Neural cell (in vitro differentiated cells): Measurements from ENCODE around the gene MIS18BP1. TPM values are rescaled to one million over a fixed set of nuclear protein-coding genes. Genes with fewer than 3 reads are reported as not detected.
"Not testable (repeated sequence)": the region's sequence is repeated elsewhere in the genome, so short reads cannot be mapped to it uniquely, and the experiment has no call there.

Experiments used
- H2AFZ ChIP-seq: fragments of 200-600, 300-800 bp; sonication (generic), shearing (Covaris generic); 2 replicates; pipeline ENCODE4 v1.6.0; 2014; ENCODE audit warnings: low read depth, mild to moderate bottlenecking, antibody characterized with exemption, low read length, moderate library complexity
- H3F3A ChIP-seq: fragments of 200-600 bp; shearing (Covaris generic); 2 replicates; pipeline ENCODE4 v1.6.1; 2016; ENCODE audit warnings: mild to moderate bottlenecking, moderate library complexity, mixed read lengths, antibody characterized with exemption, low read length; ENCODE audit not compliant: insufficient read depth, poor library complexity, severe bottlenecking
- H3K27ac ChIP-seq: fragments of 200-600, 300-800 bp; sonication (generic), shearing (Covaris generic); 2 replicates; pipeline ENCODE4 v1.5.1; 2014; ENCODE audit warnings: mild to moderate bottlenecking, low read length, moderate library complexity
- H3K27me3 ChIP-seq: fragments of 300-800, 200-600 bp; sonication (generic), shearing (Covaris generic); 2 replicates; pipeline ENCODE4 v1.6.0; 2014; ENCODE audit warnings: mild to moderate bottlenecking, low read depth, low read length, moderate library complexity; ENCODE audit not compliant: insufficient read depth
- H3K36me3 ChIP-seq: fragments of 300-800, 200-600 bp; sonication (generic), shearing (Covaris generic); 2 replicates; pipeline ENCODE4 v1.5.1; 2014; ENCODE audit warnings: mild to moderate bottlenecking, antibody characterized with exemption, low read length, moderate library complexity; ENCODE audit not compliant: insufficient read depth
- H3K4me2 ChIP-seq: fragments of 300-800, 200-600 bp; sonication (generic), shearing (Covaris generic); 2 replicates; pipeline ENCODE4 v1.6.0; 2014; ENCODE audit warnings: mild to moderate bottlenecking, low read length
- H3K4me3 ChIP-seq: fragments of 300-800, 200-600 bp; sonication (generic), shearing (Covaris generic); 2 replicates; pipeline ENCODE4 v1.5.1; 2014; ENCODE audit warnings: mild to moderate bottlenecking, low read length, moderate library complexity
- H3K79me2 ChIP-seq: fragments of 200-600 bp; shearing (Covaris generic); replicated peaks from 2 replicates; pipeline ENCODE4 v1.6.0; 2014; ENCODE audit warnings: mild to moderate bottlenecking, low read length, moderate library complexity; ENCODE audit not compliant: insufficient read depth
- H3K9ac ChIP-seq: fragments of 300-800, 200-600 bp; sonication (generic), shearing (Covaris generic); 2 replicates; pipeline ENCODE4 v1.6.1; 2016; ENCODE audit warnings: mild to moderate bottlenecking, low read length, mixed read lengths
- H3K9me2 ChIP-seq: fragments of 200-600 bp; shearing (Covaris generic); 2 replicates; pipeline ENCODE4 v1.6.1; 2016; ENCODE audit warnings: mild to moderate bottlenecking, low read length, mixed read lengths; ENCODE audit not compliant: insufficient read depth
- H3K9me3 ChIP-seq: fragments of 200-600, 300-800 bp; sonication (generic), shearing (Covaris generic); 2 replicates; pipeline ENCODE4 v1.6.1; 2016; ENCODE audit warnings: mild to moderate bottlenecking, mixed run types, low read length, moderate library complexity, mixed read lengths
- H4K20me1 ChIP-seq: fragments of 200-600 bp; shearing (Covaris generic); 2 replicates; pipeline ENCODE4 v1.6.1; 2016; ENCODE audit warnings: mild to moderate bottlenecking, mixed run types; ENCODE audit not compliant: insufficient read depth
- EP300 ChIP-seq: fragments of 450-650 bp; conservative IDR thresholded peaks from 2 replicates; pipeline ENCODE4 v1.6.1; 2014; ENCODE audit warnings: antibody characterized with exemption, mild to moderate bottlenecking, moderate library complexity; ENCODE audit not compliant: poor library complexity, severe bottlenecking
- EZH2 ChIP-seq: fragments of 200-600, 300-800 bp; shearing (Covaris generic), sonication (generic); IDR thresholded peaks from 2 replicates; pipeline ENCODE4 v1.6.1; 2014; ENCODE audit warnings: antibody characterized with exemption, low read length, borderline replicate concordance, mild to moderate bottlenecking; ENCODE audit not compliant: insufficient read depth, poor library complexity, severe bottlenecking
- MXI1 ChIP-seq: fragments of 450-650 bp; conservative IDR thresholded peaks from 2 replicates; pipeline ENCODE4 v1.6.1; 2014; ENCODE audit warnings: antibody characterized with exemption, mild to moderate bottlenecking; ENCODE audit not compliant: poor library complexity, severe bottlenecking
- POLR2AphosphoS5 ChIP-seq: IDR thresholded peaks from 2 replicates; pipeline ENCODE4 v1.6.1; 2012
- RAD21 ChIP-seq: fragments of 450-650 bp; conservative IDR thresholded peaks from 2 replicates; pipeline ENCODE4 v1.6.1; 2014; ENCODE audit warnings: antibody characterized with exemption, mild to moderate bottlenecking, moderate library complexity
- SMC3 ChIP-seq: fragments of 450-650 bp; conservative IDR thresholded peaks from 2 replicates; pipeline ENCODE4 v1.6.1; 2014; ENCODE audit warnings: antibody characterized with exemption, mild to moderate bottlenecking, moderate library complexity; ENCODE audit not compliant: poor library complexity
- TAF1 ChIP-seq: IDR thresholded peaks from 2 replicates; pipeline ENCODE4 v1.6.1; 2012; ENCODE audit warnings: low read depth
- polyA plus RNA-seq: library from polyadenylated mRNA; depleted of rRNA; stranded (reverse); fragments of >200 nt; gene quantifications from 2 replicates; pipeline ENCODE4 v1.2.3, GENCODE V29; 2014
- TF ChIP-seq, protein P1 (sequence below): IDR thresholded peaks from 2 replicates; pipeline ENCODE4 v1.6.1; 2012; ENCODE audit warnings: borderline replicate concordance
- TF ChIP-seq, protein P2 (sequence below): fragments of 450-650 bp; IDR thresholded peaks from 2 replicates; pipeline ENCODE4 v1.5.1; 2014; ENCODE audit warnings: antibody characterized with exemption, mild to moderate bottlenecking, moderate library complexity; ENCODE audit not compliant: poor library complexity, severe bottlenecking

MIS18BP1 gene
- polyA plus RNA-seq, 1 donor from 2014 or later: 1.2 TPM

DNA sequence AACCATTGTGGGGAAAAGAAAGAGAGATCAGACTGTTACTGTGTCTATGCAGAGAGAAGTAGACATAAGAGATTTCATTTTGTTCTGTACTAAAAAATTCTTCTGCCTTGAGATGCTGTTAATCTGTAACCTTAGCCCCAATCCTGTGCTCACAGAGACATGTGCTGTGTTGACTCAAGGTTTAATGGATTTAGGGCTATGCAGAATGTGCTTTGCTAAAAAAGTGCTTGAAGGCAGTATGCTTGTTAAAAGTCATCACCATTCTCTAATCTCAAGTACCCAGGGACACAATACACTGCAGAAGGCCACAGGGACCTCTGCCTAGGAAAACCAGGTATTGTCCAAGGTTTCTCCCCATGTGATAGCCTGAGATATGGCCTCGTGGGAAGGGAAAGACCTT lies 39.3 kb downstream of the MIS18BP1 start:
- not testable (repeated sequence) for H2AFZ ChIP-seq, H3K27me3 ChIP-seq, H3K4me3 ChIP-seq, H3K4me2 ChIP-seq, H3K79me2 ChIP-seq, H3K27ac ChIP-seq, H3K9ac ChIP-seq, H3K9me3 ChIP-seq, H3K36me3 ChIP-seq, H3F3A ChIP-seq, H3K9me2 ChIP-seq, H4K20me1 ChIP-seq

DNA sequence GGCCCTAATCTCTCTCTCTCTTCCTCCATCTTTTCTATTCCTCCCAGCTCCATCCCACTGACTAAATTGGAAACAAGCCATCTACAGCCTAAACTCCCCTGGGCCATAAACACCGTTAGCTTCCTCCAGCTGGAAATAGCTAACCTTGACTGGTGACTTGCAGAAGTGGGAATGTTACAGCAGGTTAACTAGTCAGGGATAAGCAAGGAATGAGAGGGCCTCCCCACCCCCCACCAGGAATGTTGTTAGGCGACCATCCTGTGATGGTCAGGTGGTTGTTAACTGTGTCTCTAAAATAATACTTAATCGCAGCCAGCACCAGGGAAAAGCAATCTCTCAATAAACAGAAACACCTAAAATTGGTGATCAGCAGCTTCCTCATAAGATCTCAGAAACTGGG lies 40.8 kb downstream of the MIS18BP1 start:
- Histone ChIP-seq H3K9me2 (no peaks in the 10 kb centered on the region), H3K9me3 (no peaks in the 10 kb centered on the region), H3K36me3 (no peaks in the 10 kb centered on the region), H4K20me1 (no peaks in the 10 kb centered on the region), H3K9ac (no peak overlapping the region), H3K4me3 (no peak overlapping the region), H3K79me2 (no peaks in the 10 kb centered on the region), H3K27ac (no peak overlapping the region), H3K4me2 (no peak overlapping the region), H3F3A (no peaks in the 10 kb centered on the region), H2AFZ (no peak overlapping the region), H3K27me3 (no peaks in the 10 kb centered on the region)
- TF ChIP-seq MXI1 (no peak), POLR2AphosphoS5 (no peak), TAF1 (no peak), RAD21 (no peak), EP300 (no peak), SMC3 (no peak), EZH2 (no peak)
- TF ChIP-seq, protein P1, sequence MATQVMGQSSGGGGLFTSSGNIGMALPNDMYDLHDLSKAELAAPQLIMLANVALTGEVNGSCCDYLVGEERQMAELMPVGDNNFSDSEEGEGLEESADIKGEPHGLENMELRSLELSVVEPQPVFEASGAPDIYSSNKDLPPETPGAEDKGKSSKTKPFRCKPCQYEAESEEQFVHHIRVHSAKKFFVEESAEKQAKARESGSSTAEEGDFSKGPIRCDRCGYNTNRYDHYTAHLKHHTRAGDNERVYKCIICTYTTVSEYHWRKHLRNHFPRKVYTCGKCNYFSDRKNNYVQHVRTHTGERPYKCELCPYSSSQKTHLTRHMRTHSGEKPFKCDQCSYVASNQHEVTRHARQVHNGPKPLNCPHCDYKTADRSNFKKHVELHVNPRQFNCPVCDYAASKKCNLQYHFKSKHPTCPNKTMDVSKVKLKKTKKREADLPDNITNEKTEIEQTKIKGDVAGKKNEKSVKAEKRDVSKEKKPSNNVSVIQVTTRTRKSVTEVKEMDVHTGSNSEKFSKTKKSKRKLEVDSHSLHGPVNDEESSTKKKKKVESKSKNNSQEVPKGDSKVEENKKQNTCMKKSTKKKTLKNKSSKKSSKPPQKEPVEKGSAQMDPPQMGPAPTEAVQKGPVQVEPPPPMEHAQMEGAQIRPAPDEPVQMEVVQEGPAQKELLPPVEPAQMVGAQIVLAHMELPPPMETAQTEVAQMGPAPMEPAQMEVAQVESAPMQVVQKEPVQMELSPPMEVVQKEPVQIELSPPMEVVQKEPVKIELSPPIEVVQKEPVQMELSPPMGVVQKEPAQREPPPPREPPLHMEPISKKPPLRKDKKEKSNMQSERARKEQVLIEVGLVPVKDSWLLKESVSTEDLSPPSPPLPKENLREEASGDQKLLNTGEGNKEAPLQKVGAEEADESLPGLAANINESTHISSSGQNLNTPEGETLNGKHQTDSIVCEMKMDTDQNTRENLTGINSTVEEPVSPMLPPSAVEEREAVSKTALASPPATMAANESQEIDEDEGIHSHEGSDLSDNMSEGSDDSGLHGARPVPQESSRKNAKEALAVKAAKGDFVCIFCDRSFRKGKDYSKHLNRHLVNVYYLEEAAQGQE: no peak
- TF ChIP-seq, protein P2, sequence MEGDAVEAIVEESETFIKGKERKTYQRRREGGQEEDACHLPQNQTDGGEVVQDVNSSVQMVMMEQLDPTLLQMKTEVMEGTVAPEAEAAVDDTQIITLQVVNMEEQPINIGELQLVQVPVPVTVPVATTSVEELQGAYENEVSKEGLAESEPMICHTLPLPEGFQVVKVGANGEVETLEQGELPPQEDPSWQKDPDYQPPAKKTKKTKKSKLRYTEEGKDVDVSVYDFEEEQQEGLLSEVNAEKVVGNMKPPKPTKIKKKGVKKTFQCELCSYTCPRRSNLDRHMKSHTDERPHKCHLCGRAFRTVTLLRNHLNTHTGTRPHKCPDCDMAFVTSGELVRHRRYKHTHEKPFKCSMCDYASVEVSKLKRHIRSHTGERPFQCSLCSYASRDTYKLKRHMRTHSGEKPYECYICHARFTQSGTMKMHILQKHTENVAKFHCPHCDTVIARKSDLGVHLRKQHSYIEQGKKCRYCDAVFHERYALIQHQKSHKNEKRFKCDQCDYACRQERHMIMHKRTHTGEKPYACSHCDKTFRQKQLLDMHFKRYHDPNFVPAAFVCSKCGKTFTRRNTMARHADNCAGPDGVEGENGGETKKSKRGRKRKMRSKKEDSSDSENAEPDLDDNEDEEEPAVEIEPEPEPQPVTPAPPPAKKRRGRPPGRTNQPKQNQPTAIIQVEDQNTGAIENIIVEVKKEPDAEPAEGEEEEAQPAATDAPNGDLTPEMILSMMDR: no peak

DNA sequence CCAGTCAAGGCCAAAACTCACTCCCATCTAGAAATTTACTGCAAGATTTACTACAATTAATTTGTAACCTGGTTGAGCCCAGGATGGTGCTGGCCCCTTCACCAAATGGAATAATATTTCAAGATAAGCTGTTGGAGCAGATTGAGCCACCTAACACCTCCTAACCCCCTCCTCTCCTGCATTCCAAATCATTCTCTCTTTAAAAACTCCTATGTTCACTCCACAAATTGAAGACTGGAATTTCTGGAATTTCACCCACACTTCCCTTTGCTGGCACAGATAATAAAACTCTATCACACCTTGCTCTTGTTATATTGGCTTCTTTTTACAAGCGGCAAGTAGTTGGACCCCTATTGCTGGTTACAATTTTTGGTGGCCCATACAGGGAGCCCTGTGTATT lies 41.7 kb downstream of the MIS18BP1 start:
- Histone ChIP-seq H3K4me2 (no peak overlapping the region), H3K36me3 (no peaks in the 10 kb centered on the region), H4K20me1 (no peaks in the 10 kb centered on the region), H3K27ac (no peak overlapping the region), H2AFZ (no peak overlapping the region), H3K9ac (no peak overlapping the region), H3K79me2 (no peaks in the 10 kb centered on the region), H3K9me3 (no peaks in the 10 kb centered on the region), H3F3A (no peaks in the 10 kb centered on the region), H3K4me3 (no peak overlapping the region), H3K9me2 (no peaks in the 10 kb centered on the region), H3K27me3 (no peaks in the 10 kb centered on the region)
- no peak for TF ChIP-seq EP300
- no peak for TF ChIP-seq EZH2
- TF ChIP-seq SMC3: no peak
- no peak for TF ChIP-seq MXI1
- TF ChIP-seq, protein P1: no peak
- TF ChIP-seq TAF1: no peak
- no peak for TF ChIP-seq RAD21
- no peak for TF ChIP-seq POLR2AphosphoS5
- TF ChIP-seq, protein P2: no peak
